K562 (cell line): ENCODE measurements around the gene MACROD2. TPM values are rescaled to one million over a fixed set of nuclear protein-coding genes. Genes with fewer than 3 reads are reported as not detected.

Source experiments
- ATAC-seq: fragments of 200-7000 bp; cut with Tn5 transposase; 3 replicates; pipeline ENCODE4 v1.9.1; 2020; ENCODE audit warnings: moderate library complexity
- BruUV-seq: library from RNA; stranded (reverse); fragments of 400-500 nt; replicated peaks from 2 replicates; lab custom pipeline; 2021; lab: Mats Ljungman, UMichigan
- CTCF ChIA-PET: fragments of 300-600 bp; formaldehyde crosslinking; extraction: SDS; loops from one replicate; lab custom pipeline; 2021; ENCODE audit warnings: low intra/inter-chr PET ratio; lab: Yijun Ruan, JAX
- POLR2A ChIA-PET: fragments of 300-600, 350-650 bp; sonication (Branson Sonifier 250); formaldehyde crosslinking; extraction: SDS; loops from one replicate; lab custom pipeline; 2021; ENCODE audit warnings: antibody characterized with exemption, inconsistent platforms; lab: Yijun Ruan, JAX
- DNase-seq, 4 experiments: peaks; one replicate each; pipeline versions ENCODE4 v3.0.0 to v3.0.0-alpha.2; 2011 to 2018; ENCODE audit warnings: low spot score in 3 of 4, mixed read lengths in 3 of 4; ENCODE audit errors: extremely low read depth in 1 of 4
- FAIRE-seq: peaks from 2 replicates; lab custom pipeline; 2011; peaks lifted over from hg19 to GRCh38; lab: Jason Lieb, UNC
- H2AFZ ChIP-seq: 2 replicates; pipeline ENCODE4 v1.6.0; 2011; ENCODE audit warnings: low read depth, low read length, control low read depth, inconsistent platforms
- H3K27ac ChIP-seq: fragments of 200-600 bp; 3 replicates; pipeline ENCODE4 v1.8.0; 2011; ENCODE audit warnings: low read depth, mild to moderate bottlenecking, control low read depth, inconsistent platforms, low read length, moderate library complexity, mixed read lengths; ENCODE audit errors: extremely low read depth
- H3K27me3 ChIP-seq, 2 experiments: fragments of 300-600 bp in 1 of 2; 2 replicates in 1 of 2; 3 replicates in 1 of 2; pipeline versions ENCODE4 v1.6.0 to v1.8.0; 2011; ENCODE audit warnings: inconsistent platforms in 2 of 2, low read length in 2 of 2, mild to moderate bottlenecking in 1 of 2, mixed read lengths in 1 of 2, moderate library complexity in 1 of 2; ENCODE audit not compliant: control insufficient read depth in 2 of 2, insufficient read depth in 2 of 2
- H3K36me3 ChIP-seq: fragments of 300-600 bp; 3 replicates; pipeline ENCODE4 v1.8.0; 2011; ENCODE audit warnings: mild to moderate bottlenecking, low read length, inconsistent platforms; ENCODE audit not compliant: control insufficient read depth, insufficient read depth
- H3K4me1 ChIP-seq, 2 experiments: fragments of 200-600 bp in 1 of 2; replicated peaks in 1 of 2; 2 replicates in 1 of 2; 3 replicates in 1 of 2; pipeline versions ENCODE4 v1.5.1 to v1.8.0; 2011; ENCODE audit warnings: inconsistent platforms in 2 of 2, low read length in 2 of 2, mild to moderate bottlenecking in 1 of 2, mixed read lengths in 1 of 2, moderate library complexity in 1 of 2; ENCODE audit not compliant: control insufficient read depth in 2 of 2, insufficient read depth in 2 of 2
- H3K4me2 ChIP-seq: 2 replicates; pipeline ENCODE4 v1.6.1; 2011; ENCODE audit warnings: low read length, control low read depth, inconsistent platforms, mixed read lengths; ENCODE audit not compliant: insufficient read depth
- H3K4me3 ChIP-seq: fragments of 200-600 bp; sonication (generic), shearing (Covaris generic); 2 replicates; pipeline ENCODE4 v1.5.1; 2016; ENCODE audit warnings: control low read depth, inconsistent platforms
- H3K79me2 ChIP-seq: fragments of 200-600 bp; 3 replicates; pipeline ENCODE4 v1.8.0; 2011; ENCODE audit warnings: low read length, inconsistent platforms; ENCODE audit not compliant: control insufficient read depth, insufficient read depth
- H3K9ac ChIP-seq, 2 experiments: 2 replicates each; pipeline versions ENCODE4 v1.6.0 to v1.6.1; 2011; ENCODE audit warnings: low read depth in 2 of 2, low read length in 2 of 2, control low read depth in 1 of 2, inconsistent platforms in 1 of 2, mild to moderate bottlenecking in 1 of 2, mixed read lengths in 1 of 2; ENCODE audit not compliant: insufficient read depth in 1 of 2
- H3K9me1 ChIP-seq: one replicate; pipeline ENCODE4 v1.6.0; 2011; ENCODE audit warnings: inconsistent platforms, mild to moderate bottlenecking, low read length, moderate library complexity; ENCODE audit not compliant: control insufficient read depth, insufficient read depth
- H3K9me3 ChIP-seq: replicated peaks from 2 replicates; pipeline ENCODE4 v1.5.1; 2011; ENCODE audit warnings: low read depth, low read length, inconsistent platforms; ENCODE audit not compliant: control insufficient read depth, insufficient read depth
- H4K20me1 ChIP-seq: replicated peaks from 2 replicates; pipeline ENCODE4 v1.6.1; 2011; ENCODE audit warnings: low read length, inconsistent platforms, mixed read lengths; ENCODE audit not compliant: control insufficient read depth, insufficient read depth
- BMI1 ChIP-seq: fragments of 150-350 bp; IDR thresholded peaks from 2 replicates; pipeline ENCODE4 v1.6.1; 2014; ENCODE audit warnings: low read length
- BRCA1 ChIP-seq, 2 experiments: fragments of 450-650 bp in 1 of 2; sonication (generic) in 1 of 2; formaldehyde crosslinking in 1 of 2; IDR thresholded peaks; 2 replicates each; pipeline versions ENCODE4 v1.5.0 to v1.6.1; 2017 to 2020; ENCODE audit warnings: mild to moderate bottlenecking in 1 of 2, missing genetic modification reagents in 1 of 2
- CUX1 ChIP-seq: fragments of 200-800 bp; sonication (Bioruptor generic); IDR thresholded peaks from 2 replicates; pipeline ENCODE4 v1.6.1; 2016; ENCODE audit warnings: missing genetic modification characterization, missing compliant biosample characterization
- NBN ChIP-seq: fragments of 450-650 bp; IDR thresholded peaks from 2 replicates; pipeline ENCODE4 v1.6.1; 2016; ENCODE audit warnings: low read depth, mild to moderate bottlenecking
- PURB ChIP-seq: sonication (generic); formaldehyde crosslinking; IDR thresholded peaks from 2 replicates; pipeline ENCODE4 v1.9.0; 2021; ENCODE audit warnings: low read depth, mild to moderate bottlenecking, missing genetic modification reagents
- RCOR1 ChIP-seq, 2 experiments: IDR thresholded peaks; 2 replicates each; pipeline ENCODE4 v1.6.1; 2012; ENCODE audit warnings: low read depth in 2 of 2, low read length in 2 of 2, borderline replicate concordance in 1 of 2, improper control_type of control experiment in 1 of 2
- SMARCC2 ChIP-seq: fragments of 450-650 bp; IDR thresholded peaks from 2 replicates; pipeline ENCODE4 v1.6.1; 2017; ENCODE audit warnings: antibody characterized with exemption, moderate library complexity, mild to moderate bottlenecking, low read depth
- TAF9B ChIP-seq: fragments of 450-650 bp; IDR thresholded peaks from 2 replicates; pipeline ENCODE4 v1.6.1; 2018; ENCODE audit warnings: mild to moderate bottlenecking; ENCODE audit not compliant: partially characterized antibody
- ZBTB34 ChIP-seq: fragments of 250-450 bp; sonication (Bioruptor Pico); IDR thresholded peaks from 2 replicates; pipeline ENCODE4 v1.8.0; 2021; ENCODE audit warnings: mild to moderate bottlenecking, moderate library complexity
- ZNF445 ChIP-seq: fragments of 250-450 bp; sonication (Bioruptor Pico); IDR thresholded peaks from 2 replicates; pipeline ENCODE4 v1.4.0; 2020; ENCODE audit warnings: low read depth, mild to moderate bottlenecking, moderate library complexity
- ZNF507 ChIP-seq: conservative IDR thresholded peaks from 2 replicates; pipeline ENCODE4 v1.6.1; 2017; ENCODE audit warnings: missing genetic modification characterization, missing compliant biosample characterization
- ZZZ3 ChIP-seq: fragments of 450-650 bp; IDR thresholded peaks from 2 replicates; pipeline ENCODE4 v1.6.1; 2016; ENCODE audit warnings: antibody characterized with exemption, mild to moderate bottlenecking, moderate library complexity
- in situ Hi-C: fragments of 300-500 bp; cut with MboI; formaldehyde crosslinking; loops from 4 replicates; pipeline ENCODE4 v1.15.0; 2018; ENCODE audit warnings: inconsistent platforms, mixed read lengths
- intact Hi-C: fragments of 100-400 bp; cut with micrococcal nuclease; formaldehyde crosslinking; loops from 2 replicates; pipeline ENCODE4 v1.14.2; 2022
- polyA plus RNA-seq, 8 experiments: library from polyadenylated mRNA; depleted of rRNA in 4 of 8; stranded (reverse) in 5 of 8; unstranded in 3 of 8; fragments of >200 nt; fragmentation: Nextera tagmentation in 2 of 8; fragmentation: Illumina TruSeq in 1 of 8; extraction: Ambion mirVana in 2 of 8; extraction: Trizol in 1 of 8; gene quantifications; 2 replicates each; pipeline versions ENCODE4 v1.2.1 to v1.2.3, GENCODE V29; 2011 to 2014; ENCODE audit warnings: inconsistent platforms in 1 of 8, missing spikeins in 1 of 8
- total RNA-seq, 7 experiments: library from RNA; depleted of rRNA in 6 of 7; stranded (reverse); fragments of >200 nt in 6 of 7; fragmentation: Illumina TruSeq in 2 of 7; extraction: Trizol in 2 of 7; gene quantifications; 2 replicates each; pipeline versions ENCODE4 v1.2.1 to v1.2.3, GENCODE V29; 2011 to 2021; ENCODE audit warnings: low replicate concordance in 1 of 7

The MACROD2 gene
- total and polyA plus RNA-seq, 9 of the 15 experiments (the other 6 are each of a cell fraction or from before 2014, with no cell fraction given): not detected

GRCh38 chr20:14189794-14190402 is 194.6 kb downstream of the MACROD2 start (continued):
- TF ChIP-seq PURB (CRISPR knock-in tag): no peak
- no peak for TF ChIP-seq BMI1
- TF ChIP-seq ZNF507: no peak
- no peak for TF ChIP-seq BRCA1 (IDR thresholded peaks at IDR 0.05)
- no peak for TF ChIP-seq BRCA1 (CRISPR knock-in tag; IDR thresholded peaks at IDR 0.05)

- Histone ChIP-seq H3K4me1 (no peaks in the 10 kb centered on the region), H3K36me3 (no peaks in the 10 kb centered on the region), H3K27me3 (no peaks in the 10 kb centered on the region), H3K4me3 (no peak overlapping the region), H3K9ac (no peak overlapping the region), H3K27ac (no peak overlapping the region), H3K9me1 (no peaks in the 10 kb centered on the region), H3K79me2 (no peaks in the 10 kb centered on the region), H3K4me2 (no peak overlapping the region), H2AFZ (no peak overlapping the region), H3K9me3 (no peaks in the 10 kb centered on the region), H4K20me1 (no peaks in the 10 kb centered on the region)
- ChIA-PET POLR2A (no interaction called here), CTCF (no interaction called here)
- DNase-seq (no peak), ATAC-seq (no peak), FAIRE-seq (no peak)
- in situ Hi-C loops: no loop called here
- intact Hi-C loops: no loop called here
- no TSS peak for BruUV-seq
- TF ChIP-seq NBN (no peak), ZNF445 (CRISPR knock-in tag) (no peak), ZZZ3 (no peak), TAF9B (no peak), ZBTB34 (CRISPR knock-in tag) (no peak), CUX1 (CRISPR knock-in tag) (no peak), SMARCC2 (no peak), RCOR1 (IDR thresholded peaks at IDR 0.05; ENCODE audit: borderline replicate concordance in 1 of 2, low read depth in 2 of 2, low read length in 2 of 2) (no peak)
Observed at GRCh38 chr20:14191559-14191958, 196.2 kb downstream of the MACROD2 start.
